Endothelial cell (in vitro differentiated cells): ENCODE data around the gene PNMA5. TPM values are rescaled to one million over a fixed set of nuclear protein-coding genes. Genes with fewer than 3 reads are reported as not detected.
"Not testable (repeated sequence)": the region's sequence is repeated elsewhere in the genome, so short reads cannot be mapped to it uniquely, and the experiment has no call there.

ENCODE experiments used
- DNase-seq: peaks from one replicate; pipeline ENCODE4 v3.0.0; 2021; ENCODE audit warnings: low spot score
- H3K27ac Mint-ChIP-seq: one replicate; pipeline ENCODE4 v1.8.0; 2021; ENCODE audit warnings: mixed read lengths, inconsistent platforms; ENCODE audit not compliant: unreplicated experiment
- H3K27me3 Mint-ChIP-seq: one replicate; pipeline ENCODE4 v1.8.0; 2021; ENCODE audit warnings: mild to moderate bottlenecking, moderate library complexity, mixed read lengths, inconsistent platforms; ENCODE audit not compliant: unreplicated experiment
- H3K36me3 Mint-ChIP-seq: one replicate; pipeline ENCODE4 v1.8.0; 2021; ENCODE audit warnings: mild to moderate bottlenecking, low read depth, mixed read lengths, inconsistent platforms; ENCODE audit not compliant: unreplicated experiment
- H3K4me1 Mint-ChIP-seq: one replicate; pipeline ENCODE4 v1.8.0; 2021; ENCODE audit warnings: mild to moderate bottlenecking, mixed read lengths, inconsistent platforms; ENCODE audit not compliant: unreplicated experiment
- H3K4me3 Mint-ChIP-seq: one replicate; pipeline ENCODE4 v1.8.0; 2021; ENCODE audit warnings: mild to moderate bottlenecking, mixed read lengths, inconsistent platforms; ENCODE audit not compliant: unreplicated experiment
- H3K9me3 Mint-ChIP-seq: one replicate; pipeline ENCODE4 v1.8.0; 2021; ENCODE audit warnings: mixed read lengths, inconsistent platforms; ENCODE audit not compliant: unreplicated experiment
- CTCF ChIP-seq: fragments of 200-600 bp; sonication (generic); IDR thresholded peaks from one replicate; pipeline ENCODE4 v1.5.0; 2021; ENCODE audit warnings: antibody characterized with exemption; ENCODE audit not compliant: unreplicated experiment
- total RNA-seq: library from RNA; stranded (reverse); fragmentation: NEBNext Ultra II Directional; extraction: Animal tissue kit (Norgen Biotek cat#: 25700); gene quantifications from one replicate; pipeline ENCODE4 v1.2.1, GENCODE V29; 2021; ENCODE audit not compliant: unreplicated experiment

Gene PNMA5
- total RNA-seq, 1 donor from 2014 or later: not detected

GRCh38 chrX:153019166-153019565 lies 25.2 kb upstream of the PNMA5 start:
- DNase-seq: no peak
- Mint-ChIP-seq H3K9me3 (no peaks in the 10 kb centered on the region), H3K27ac (no peak overlapping the region), H3K4me1 (no peaks in the 10 kb centered on the region), H3K4me3 (no peak overlapping the region), H3K27me3 (no peaks in the 10 kb centered on the region), H3K36me3 (no peaks in the 10 kb centered on the region)
- TF ChIP-seq CTCF: no peak

DNA sequence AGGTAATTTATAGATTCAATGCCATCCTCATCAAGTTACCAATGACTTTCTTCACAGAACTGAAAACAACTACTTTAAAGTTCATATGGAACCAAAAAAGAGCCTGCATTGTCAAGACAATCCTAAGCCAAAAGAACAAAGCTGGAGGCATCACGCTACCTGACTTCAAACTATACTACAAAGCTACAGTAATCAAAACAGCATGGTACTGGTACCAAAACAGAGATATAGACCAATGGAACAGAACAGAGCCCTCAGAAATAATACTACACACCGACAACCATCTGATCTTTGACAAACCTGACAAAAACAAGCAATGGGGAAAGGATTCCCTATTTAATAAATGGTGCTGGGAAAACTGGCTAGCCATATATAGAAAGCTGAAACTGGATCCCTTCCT lies 23.3 kb upstream of the PNMA5 start:
- H3K4me1 Mint-ChIP-seq, H3K9me3 Mint-ChIP-seq, H3K27ac Mint-ChIP-seq, DNase-seq, H3K27me3 Mint-ChIP-seq, H3K36me3 Mint-ChIP-seq, H3K4me3 Mint-ChIP-seq: not testable (repeated sequence)

DNA sequence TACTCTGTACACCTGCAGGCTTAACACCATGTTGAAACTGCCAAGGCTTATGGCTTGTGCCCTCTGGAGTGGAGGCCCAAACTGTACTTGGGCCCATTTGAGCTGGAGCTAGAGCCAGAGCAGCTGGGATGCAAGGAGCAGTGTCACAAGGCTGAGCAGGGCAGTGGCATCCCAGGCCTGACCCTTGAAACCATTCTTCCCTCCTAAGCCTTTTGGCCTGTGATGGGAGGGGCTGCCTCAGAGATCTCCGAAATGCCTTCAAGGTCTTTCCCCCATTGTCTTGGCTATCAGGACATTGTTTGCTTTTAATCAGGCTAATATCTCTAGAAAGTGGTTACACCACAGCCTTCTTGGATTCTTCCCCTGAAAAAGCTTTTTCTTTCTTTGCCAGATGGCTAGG lies 10.9 kb upstream of the PNMA5 start:
- Mint-ChIP-seq H3K27ac (no peak overlapping the region), H3K36me3 (no peaks in the 10 kb centered on the region), H3K27me3 (peaks cover 1% of the 10 kb centered on the region), H3K9me3 (no peaks in the 10 kb centered on the region), H3K4me1 (no peaks in the 10 kb centered on the region), H3K4me3 (no peak overlapping the region)
- TF ChIP-seq CTCF: no peak
- no peak for DNase-seq

DNA sequence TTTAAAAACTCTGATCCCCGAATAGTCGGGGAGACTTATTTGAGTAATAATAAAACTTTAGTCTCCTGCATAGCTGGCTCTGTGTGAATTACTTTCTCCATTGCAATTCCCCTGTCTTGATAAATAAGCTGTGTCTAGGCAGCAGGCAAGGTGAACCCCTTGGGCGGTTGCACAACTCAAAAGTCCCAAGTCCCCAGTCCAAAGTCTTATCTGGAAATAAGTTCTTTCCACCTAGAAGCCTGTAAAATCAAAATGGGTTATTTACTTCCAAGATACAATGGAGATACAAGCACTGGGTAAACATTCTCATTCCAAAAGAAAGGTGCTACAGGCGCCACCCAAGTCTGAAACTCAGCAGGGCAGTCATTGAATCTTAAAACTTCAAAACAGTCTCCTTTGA lies 10.1 kb upstream of the PNMA5 start:
- Mint-ChIP-seq H3K4me1 (no peaks in the 10 kb centered on the region), H3K4me3 (no peak overlapping the region), H3K27ac (no peak overlapping the region), H3K36me3 (no peaks in the 10 kb centered on the region), H3K9me3 (no peaks in the 10 kb centered on the region), H3K27me3 (no peaks in the 10 kb centered on the region)
- no peak for TF ChIP-seq CTCF
- no peak for DNase-seq

- DNase-seq, H3K36me3 Mint-ChIP-seq, H3K4me1 Mint-ChIP-seq, H3K9me3 Mint-ChIP-seq, H3K4me3 Mint-ChIP-seq, H3K27me3 Mint-ChIP-seq, H3K27ac Mint-ChIP-seq: not testable (repeated sequence)
Observed at GRCh38 chrX:153002182-153002581, 8.3 kb upstream of the PNMA5 start.

DNA sequence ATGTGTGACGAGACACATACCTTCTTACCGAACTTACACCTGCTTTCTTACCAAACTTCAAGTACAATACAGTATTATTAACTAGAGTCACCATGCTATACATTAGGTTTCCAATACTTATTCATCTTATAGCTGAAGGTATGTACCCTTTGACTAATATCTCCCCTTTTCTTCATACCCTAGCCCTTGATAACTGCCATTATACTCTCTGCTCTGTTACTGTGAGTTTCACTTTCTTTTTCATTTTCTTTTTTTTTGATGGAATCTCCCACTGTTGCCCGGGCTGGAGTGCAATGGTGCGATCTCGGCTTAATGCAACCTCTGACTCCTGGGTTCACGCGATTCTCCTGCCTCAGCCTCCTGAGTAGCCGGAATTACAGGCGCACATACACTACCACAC lies 3.4 kb upstream of the PNMA5 start:
- no peak for DNase-seq
- peaks cover 2% of the 10 kb centered on the region for H3K27me3 Mint-ChIP-seq
- no peak for TF ChIP-seq CTCF
- no peaks in the 10 kb centered on the region for H3K36me3 Mint-ChIP-seq
- no peaks in the 10 kb centered on the region for H3K4me1 Mint-ChIP-seq
- no peaks in the 10 kb centered on the region for H3K9me3 Mint-ChIP-seq
- H3K27ac Mint-ChIP-seq: no peak overlapping the region
- H3K4me3 Mint-ChIP-seq: no peak overlapping the region
